Measurements from ENCODE around the gene SLC22A8. TPM values are rescaled to one million over a fixed set of nuclear protein-coding genes. Genes with fewer than 3 reads are reported as not detected.
"Not testable (repeated sequence)": the region's sequence is repeated elsewhere in the genome, so short reads cannot be mapped to it uniquely, and the experiment has no call there.

SLC22A8 gene
- total RNA-seq, 1 donor, result not detected

DNA sequence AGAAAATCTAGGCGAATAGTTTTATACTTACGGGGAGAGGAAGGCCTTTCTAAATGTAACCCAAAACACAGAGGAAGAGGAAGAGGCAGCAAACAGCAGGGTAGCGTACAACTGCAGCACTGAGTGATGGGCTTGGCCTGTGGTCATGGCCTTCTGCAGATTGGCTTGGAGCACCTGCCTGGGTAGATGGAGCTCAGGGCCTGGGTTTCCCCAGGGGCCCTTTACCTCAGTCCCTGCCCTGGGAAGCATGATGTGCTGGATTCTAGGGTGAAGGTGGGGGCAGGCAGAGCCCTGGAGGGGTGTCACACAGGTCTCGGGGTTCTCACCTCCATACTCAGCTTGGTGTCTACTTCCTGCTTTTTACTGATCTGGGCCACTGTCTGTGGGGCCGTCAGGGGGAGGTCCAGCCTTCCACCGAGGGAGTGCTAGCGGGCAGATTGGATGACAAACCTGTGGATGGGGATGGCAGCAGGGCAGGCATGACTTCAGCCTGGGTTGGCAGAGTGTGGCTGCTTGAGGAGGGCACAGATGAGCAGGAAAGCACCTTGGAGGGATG is 66.8 kb downstream of the SLC22A8 start:
- no peak overlapping the region for H3K4me2 ChIP-seq (ENCODE audit: insufficient read depth, low read length)
- H3K79me2 ChIP-seq (ENCODE audit: insufficient read depth, low read length), result no peaks in the 10 kb centered on the region
- no peaks in the 10 kb centered on the region for H3K4me1 ChIP-seq (ENCODE audit: insufficient read depth, low read length)
- no peak overlapping the region for H3K27ac ChIP-seq (ENCODE audit: low read depth, low read length)
- DNase-seq (ENCODE audit: insufficient read length, low spot score, missing footprints), result no peak
- H3K9me3 ChIP-seq (ENCODE audit: low read depth, low read length), result no peaks in the 10 kb centered on the region
- no peak overlapping the region for H3K4me3 ChIP-seq (ENCODE audit: insufficient read depth, low read length)
- TF ChIP-seq, protein P1, sequence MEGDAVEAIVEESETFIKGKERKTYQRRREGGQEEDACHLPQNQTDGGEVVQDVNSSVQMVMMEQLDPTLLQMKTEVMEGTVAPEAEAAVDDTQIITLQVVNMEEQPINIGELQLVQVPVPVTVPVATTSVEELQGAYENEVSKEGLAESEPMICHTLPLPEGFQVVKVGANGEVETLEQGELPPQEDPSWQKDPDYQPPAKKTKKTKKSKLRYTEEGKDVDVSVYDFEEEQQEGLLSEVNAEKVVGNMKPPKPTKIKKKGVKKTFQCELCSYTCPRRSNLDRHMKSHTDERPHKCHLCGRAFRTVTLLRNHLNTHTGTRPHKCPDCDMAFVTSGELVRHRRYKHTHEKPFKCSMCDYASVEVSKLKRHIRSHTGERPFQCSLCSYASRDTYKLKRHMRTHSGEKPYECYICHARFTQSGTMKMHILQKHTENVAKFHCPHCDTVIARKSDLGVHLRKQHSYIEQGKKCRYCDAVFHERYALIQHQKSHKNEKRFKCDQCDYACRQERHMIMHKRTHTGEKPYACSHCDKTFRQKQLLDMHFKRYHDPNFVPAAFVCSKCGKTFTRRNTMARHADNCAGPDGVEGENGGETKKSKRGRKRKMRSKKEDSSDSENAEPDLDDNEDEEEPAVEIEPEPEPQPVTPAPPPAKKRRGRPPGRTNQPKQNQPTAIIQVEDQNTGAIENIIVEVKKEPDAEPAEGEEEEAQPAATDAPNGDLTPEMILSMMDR (IDR thresholded peaks at IDR 0.05; ENCODE audit: extremely low read depth, low read depth, low read length), result no peak
- H2AFZ ChIP-seq (ENCODE audit: low read length), result no peak overlapping the region
- no peaks in the 10 kb centered on the region for H3K36me3 ChIP-seq (ENCODE audit: insufficient read depth, low read length)
- peaks cover 3% of the 10 kb centered on the region for H3K27me3 ChIP-seq (ENCODE audit: insufficient read depth, low read length)
- H4K20me1 ChIP-seq (ENCODE audit: insufficient read depth, low read length), result no peaks in the 10 kb centered on the region

GRCh38 chr11:62945538-62945937 is 70.1 kb downstream of the SLC22A8 start:
- not testable (repeated sequence) for H3K4me2 ChIP-seq (ENCODE audit: insufficient read depth, low read length); H4K20me1 ChIP-seq (ENCODE audit: insufficient read depth, low read length); H3K36me3 ChIP-seq (ENCODE audit: insufficient read depth, low read length); H3K4me1 ChIP-seq (ENCODE audit: insufficient read depth, low read length); H3K9me3 ChIP-seq (ENCODE audit: low read depth, low read length); H3K4me3 ChIP-seq (ENCODE audit: insufficient read depth, low read length); H3K79me2 ChIP-seq (ENCODE audit: insufficient read depth, low read length); H2AFZ ChIP-seq (ENCODE audit: low read length); H3K27ac ChIP-seq (ENCODE audit: low read depth, low read length); DNase-seq (ENCODE audit: insufficient read length, low spot score, missing footprints); H3K27me3 ChIP-seq (ENCODE audit: insufficient read depth, low read length)

Other genes starting within 250 kb of the SLC22A8 start
- gene TAF6L, start 244.4 kb downstream of the SLC22A8 start, total RNA-seq, result 21.2 and 22.1 TPM in 2 replicates
- gene TMEM179B, start 228.4 kb downstream of the SLC22A8 start, total RNA-seq, result 37.4 and 51.4 TPM in 2 replicates
- 9.0 and 11.5 TPM in 2 replicates for gene TMEM223, start 223.8 kb downstream of the SLC22A8 start, total RNA-seq
- 25.6 and 31.1 TPM in 2 replicates for gene NXF1, start 210.4 kb downstream of the SLC22A8 start, total RNA-seq
- gene STX5, start 183.8 kb downstream of the SLC22A8 start, total RNA-seq, result 35.8 and 40.7 TPM in 2 replicates
- gene TEX54, start 183.0 kb downstream of the SLC22A8 start, total RNA-seq, result not detected in 2 replicates
- 31.2 and 34.0 TPM in 2 replicates for gene WDR74, start 176.3 kb downstream of the SLC22A8 start, total RNA-seq
- gene SLC3A2, start 134.9 kb downstream of the SLC22A8 start, total RNA-seq, result 217 and 259 TPM in 2 replicates
- gene CHRM1, start 94.5 kb downstream of the SLC22A8 start, total RNA-seq, result under 0.01 TPM in 1 of 2 replicates, not detected in the other
- gene SLC22A6, start 30.9 kb downstream of the SLC22A8 start, total RNA-seq, result not detected in 2 replicates
- gene SLC22A24, start 128.4 kb upstream of the SLC22A8 start, total RNA-seq, result not detected in 2 replicates
- not detected in 2 replicates for gene SLC22A25, start 227.8 kb upstream of the SLC22A8 start, total RNA-seq